ENCODE measurements around the gene TAF11L13. TPM values are rescaled to one million over a fixed set of nuclear protein-coding genes. Genes with fewer than 3 reads are reported as not detected.

Gene TAF11L13
- total RNA-seq, 1 experiment from 2014 or later: not detected

- DNase-seq (ENCODE audit: low read depth): no peak
Observed at GRCh38 chr5:17679597-17680203, 47.8 kb downstream of the TAF11L13 start.

GRCh38 chr5:17680737-17681136, 48.8 kb downstream of the TAF11L13 start:
- DNase-seq (ENCODE audit: low read depth): no peak

Other genes with a start within 250 kb of the TAF11L13 start
- gene TAF11L2, start 133.9 kb upstream of the TAF11L13 start, total RNA-seq (2014; rRNA removed; shearing (Covaris generic)): not detected in 2 replicates
- not detected in 2 replicates for gene TAF11L3, start 113.7 kb upstream of the TAF11L13 start, total RNA-seq (2014; rRNA removed; shearing (Covaris generic))
- gene TAF11L4, start 110.3 kb upstream of the TAF11L13 start, total RNA-seq (2014; rRNA removed; shearing (Covaris generic)): not detected in 2 replicates
- gene TAF11L5, start 106.9 kb upstream of the TAF11L13 start, total RNA-seq (2014; rRNA removed; shearing (Covaris generic)): not detected in 2 replicates
- gene TAF11L6, start 103.4 kb upstream of the TAF11L13 start, total RNA-seq (2014; rRNA removed; shearing (Covaris generic)): not detected in 2 replicates
- not detected in 2 replicates for gene TAF11L7, start 46.3 kb upstream of the TAF11L13 start, total RNA-seq (2014; rRNA removed; shearing (Covaris generic))
- not detected in 2 replicates for gene TAF11L8, start 41.1 kb upstream of the TAF11L13 start, total RNA-seq (2014; rRNA removed; shearing (Covaris generic))
- not detected in 2 replicates for gene TAF11L9, start 37.7 kb upstream of the TAF11L13 start, total RNA-seq (2014; rRNA removed; shearing (Covaris generic))
- gene TAF11L10, start 34.3 kb upstream of the TAF11L13 start, total RNA-seq (2014; rRNA removed; shearing (Covaris generic)): not detected in 2 replicates
- gene TAF11L11, start 27.9 kb upstream of the TAF11L13 start, total RNA-seq (2014; rRNA removed; shearing (Covaris generic)): not detected in 2 replicates
- not detected in 2 replicates for gene TAF11L12, start 21.7 kb upstream of the TAF11L13 start, total RNA-seq (2014; rRNA removed; shearing (Covaris generic))
- gene TAF11L14, start 2.4 kb downstream of the TAF11L13 start, total RNA-seq (2014; rRNA removed; shearing (Covaris generic)): not detected in 2 replicates

Measured in RPMI7951 (cell line).